ENCODE results near the gene RAB8B. TPM values are rescaled to one million over a fixed set of nuclear protein-coding genes. Genes with fewer than 3 reads are reported as not detected.
A peak's percentile ranks its signal among the peaks of the same experiment; 100 is the strongest.

RAB8B gene
- total RNA-seq, 1 experiment from 2014 or later = 33.8 TPM

GRCh38 chr15:63233667-63234423 is 44.4 kb downstream of the RAB8B start:
- H3K4me3 Mint-ChIP-seq = no peak overlapping the region
- no peak overlapping the region for H3K56ac ChIP-seq (ENCODE audit: insufficient read length, low read depth, low read length)
- no peak overlapping the region for H2BK120ac ChIP-seq (ENCODE audit: low read depth, low read length, poor library complexity, severe bottlenecking)
- no peaks in the 10 kb centered on the region for H3K4me1 ChIP-seq (ENCODE audit: insufficient read depth, low read length)
- no peak overlapping the region for H2BK12ac ChIP-seq (ENCODE audit: insufficient read length, low read depth, low read length)
- no peaks in the 10 kb centered on the region for H3K27me3 Mint-ChIP-seq (ENCODE audit: low read depth)
- H2BK20ac ChIP-seq (ENCODE audit: low read depth, low read length, poor library complexity, severe bottlenecking) = no peak overlapping the region
- no peak overlapping the region for H2BK5ac ChIP-seq (ENCODE audit: insufficient read length, low read length)
- no peak for TF ChIP-seq CTCF (conservative IDR thresholded peaks at IDR 0.05)
- no peaks in the 10 kb centered on the region for H3K79me2 ChIP-seq (ENCODE audit: insufficient read depth, low read length)
- H4K20me1 ChIP-seq (ENCODE audit: control insufficient read depth, insufficient read depth, insufficient read length) = no peaks in the 10 kb centered on the region
- H3K27me3 ChIP-seq (ENCODE audit: insufficient read depth, low read length) = no peaks in the 10 kb centered on the region
- no peak overlapping the region for H2AK5ac ChIP-seq (ENCODE audit: insufficient read length, low read length)
- H3K23me2 ChIP-seq (ENCODE audit: insufficient read length, low read depth, low read length, poor library complexity, severe bottlenecking) = no peaks in the 10 kb centered on the region
- no peak overlapping the region for H3K14ac ChIP-seq (ENCODE audit: insufficient read depth, low read length)
- no peak overlapping the region for H2BK15ac ChIP-seq (ENCODE audit: low read depth, low read length)
- no peak overlapping the region for H3K4me2 ChIP-seq (ENCODE audit: insufficient read depth, insufficient read length, low read length)
- no peak for DNase-seq
- H3K4me1 Mint-ChIP-seq = peaks cover 13 to 20% of the 10 kb centered on the region in 2 experiments; a peak in 3 of 4 replicates
- H3K9me3 Mint-ChIP-seq = peaks cover 0 to 4% of the 10 kb centered on the region in 2 experiments; a peak in 1 of 5 replicates
- H2AFZ ChIP-seq (ENCODE audit: low read length) = no peak overlapping the region
- no CpG with 5 or more reads among the region's 5 CpGs for WGBS (ENCODE audit: extremely low coverage, insufficient read length, low lambda C conversion rate)
- no peak overlapping the region for H4K91ac ChIP-seq (ENCODE audit: insufficient read length, low read depth, low read length)
- peak overlapping the region; percentile 36 to 50 (median 39); a peak in 1 of 7 replicates for H3K27ac Mint-ChIP-seq
- H4K8ac ChIP-seq (replicated peaks; ENCODE audit: insufficient read length, low read depth, low read length) = no peak overlapping the region
- H3K23ac ChIP-seq (ENCODE audit: insufficient read length, low read depth, low read length) = no peak overlapping the region
- H3K79me1 ChIP-seq (ENCODE audit: insufficient read depth, low read depth, low read length, poor library complexity, severe bottlenecking) = peaks cover 5% of the 10 kb centered on the region
- H3K18ac ChIP-seq (ENCODE audit: insufficient read length, low read depth, low read length) = no peak overlapping the region
- no peak overlapping the region for H3K27ac ChIP-seq (ENCODE audit: insufficient read length, low read depth, low read length)
- no peak overlapping the region for H3K4ac ChIP-seq (ENCODE audit: low read depth, low read length)
- no peaks in the 10 kb centered on the region for H3K9me3 ChIP-seq (ENCODE audit: control insufficient read depth, low read depth, low read length)
- no peak overlapping the region for H4K5ac ChIP-seq (ENCODE audit: insufficient read length, low read depth, low read length)
- no peak overlapping the region for H3K9ac ChIP-seq (ENCODE audit: extremely low read depth, insufficient read length, low read length)
- H3K36me3 Mint-ChIP-seq (ENCODE audit: insufficient read depth in 1 of 3, low read depth in 3 of 3) = peaks cover 0 to 5% (median 3%) of the 10 kb centered on the region in 3 experiments; a peak in 4 of 7 replicates
- no peak overlapping the region for H3T11ph ChIP-seq (ENCODE audit: low read length)

All from H9 (cell line).